ENCODE measurements around the gene ICA1L.
"Not testable (repeated sequence)": the region's sequence is repeated elsewhere in the genome, so short reads cannot be mapped to it uniquely, and the experiment has no call there.

ICA1L gene

DNA sequence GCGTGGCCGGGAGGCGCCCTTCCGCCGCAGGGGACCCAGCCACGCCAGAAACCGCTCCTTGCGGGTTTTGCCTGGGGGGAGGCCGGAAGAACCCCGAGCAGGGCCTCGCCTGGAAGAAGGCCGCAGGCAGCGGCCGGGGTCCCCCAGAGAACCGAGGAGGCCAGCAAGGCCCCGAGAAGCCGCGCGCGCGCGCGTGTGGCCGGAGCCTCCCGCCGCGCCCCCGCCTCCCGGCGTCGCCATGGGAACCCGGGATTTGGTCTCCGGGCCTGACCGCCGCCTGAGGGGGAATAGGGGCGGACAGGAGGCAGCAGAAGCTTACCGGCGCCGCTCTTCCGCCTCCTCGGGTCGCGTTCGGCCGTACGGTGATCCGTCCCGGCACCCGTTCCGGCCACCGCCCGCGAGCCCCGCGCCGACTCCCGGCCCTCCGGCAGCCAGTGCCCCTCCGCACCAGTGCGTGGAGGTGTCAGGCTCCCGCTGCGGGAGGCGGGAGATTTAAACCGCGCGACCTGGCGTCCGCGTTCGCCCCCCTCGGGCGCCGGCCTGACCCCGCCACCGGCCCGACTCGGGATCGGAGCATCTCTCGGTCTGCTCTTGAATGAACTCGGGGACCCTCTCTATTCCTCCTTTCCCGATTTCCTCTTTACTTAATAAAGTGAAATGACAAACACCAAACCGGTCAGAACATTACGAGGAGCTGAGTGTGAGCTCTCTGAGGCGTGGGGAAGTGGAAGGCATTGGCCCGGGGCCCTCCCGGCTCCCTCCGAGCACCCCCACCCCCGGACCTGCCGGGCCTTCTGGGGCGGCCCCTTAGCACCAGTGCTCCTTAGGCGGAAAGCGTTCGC lies at the start of gene ICA1L:
ICA1L (minus strand) TSS at position 467 of the 842 bp plus-strand sequence. CDS start 42,757 bp downstream, outside the sequence.
- in situ Hi-C loops (cut with HindIII; ENCODE audit: low sequenced_read_pairs), result no loop called here

DNA sequence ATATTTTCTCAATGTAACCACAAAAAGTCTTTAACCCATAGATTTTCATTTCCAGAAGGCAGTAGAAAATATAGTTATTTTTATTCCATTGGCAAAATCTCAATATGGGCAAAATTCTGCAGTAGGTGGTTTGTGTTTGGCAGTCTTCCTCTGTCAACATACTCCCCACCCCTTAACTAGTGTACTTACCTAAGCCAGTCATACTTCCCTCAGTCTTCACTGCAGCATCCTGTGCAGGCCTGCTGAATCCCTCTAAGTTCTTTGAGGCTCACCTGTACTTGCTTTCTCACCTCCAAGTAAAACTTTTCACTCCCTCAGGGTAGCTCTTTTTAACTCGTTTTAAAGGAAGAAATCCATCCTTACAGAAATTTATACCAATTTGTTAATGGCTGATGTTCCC lies 47.3 kb upstream of the ICA1L start:
- in situ Hi-C loops (cut with HindIII; ENCODE audit: low sequenced_read_pairs), result no loop called here

DNA sequence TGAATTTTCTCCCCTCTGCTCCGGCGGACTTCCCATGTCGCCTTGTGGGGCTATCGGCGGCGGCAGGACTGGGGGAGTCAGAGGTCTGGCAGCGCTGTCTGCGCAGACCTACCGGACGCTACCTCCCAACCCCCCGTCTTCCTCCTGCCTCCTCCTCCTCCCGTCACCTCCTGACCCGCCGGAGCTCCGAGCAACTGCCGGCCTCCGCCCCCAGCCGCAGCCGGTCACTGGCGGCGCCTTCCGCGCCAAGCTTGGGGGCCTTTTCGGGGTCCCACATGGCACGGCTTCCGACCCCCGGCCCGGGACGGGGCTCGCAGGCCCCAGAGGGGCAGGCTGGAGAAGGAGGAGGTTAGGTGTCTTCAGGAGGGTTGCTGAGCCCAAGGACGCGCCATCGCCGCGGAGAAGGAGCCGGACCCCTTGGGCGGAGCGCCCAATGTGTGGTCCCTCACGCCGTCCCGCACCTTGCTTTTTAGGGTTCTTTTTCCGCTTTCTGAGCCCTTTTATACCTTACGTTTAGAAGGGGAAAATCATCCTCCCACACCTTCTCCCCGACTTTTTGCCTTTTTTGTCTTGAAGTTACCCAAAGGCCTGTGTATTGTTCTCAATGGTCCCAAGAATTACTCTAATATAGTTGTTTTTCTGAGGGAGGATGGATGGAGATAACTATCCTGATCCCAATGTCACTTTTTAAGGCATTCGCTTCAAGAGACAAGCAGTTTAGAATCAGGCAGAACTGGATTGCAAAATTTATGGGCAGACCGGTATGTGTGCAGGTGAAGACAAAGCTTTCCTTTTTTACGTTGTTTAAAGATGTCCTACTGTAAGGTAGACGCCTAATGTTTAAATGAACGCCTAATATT lies 41.0 kb upstream of the ICA1L start:
- in situ Hi-C loops (cut with HindIII; ENCODE audit: low sequenced_read_pairs), result not testable (repeated sequence)

DNA sequence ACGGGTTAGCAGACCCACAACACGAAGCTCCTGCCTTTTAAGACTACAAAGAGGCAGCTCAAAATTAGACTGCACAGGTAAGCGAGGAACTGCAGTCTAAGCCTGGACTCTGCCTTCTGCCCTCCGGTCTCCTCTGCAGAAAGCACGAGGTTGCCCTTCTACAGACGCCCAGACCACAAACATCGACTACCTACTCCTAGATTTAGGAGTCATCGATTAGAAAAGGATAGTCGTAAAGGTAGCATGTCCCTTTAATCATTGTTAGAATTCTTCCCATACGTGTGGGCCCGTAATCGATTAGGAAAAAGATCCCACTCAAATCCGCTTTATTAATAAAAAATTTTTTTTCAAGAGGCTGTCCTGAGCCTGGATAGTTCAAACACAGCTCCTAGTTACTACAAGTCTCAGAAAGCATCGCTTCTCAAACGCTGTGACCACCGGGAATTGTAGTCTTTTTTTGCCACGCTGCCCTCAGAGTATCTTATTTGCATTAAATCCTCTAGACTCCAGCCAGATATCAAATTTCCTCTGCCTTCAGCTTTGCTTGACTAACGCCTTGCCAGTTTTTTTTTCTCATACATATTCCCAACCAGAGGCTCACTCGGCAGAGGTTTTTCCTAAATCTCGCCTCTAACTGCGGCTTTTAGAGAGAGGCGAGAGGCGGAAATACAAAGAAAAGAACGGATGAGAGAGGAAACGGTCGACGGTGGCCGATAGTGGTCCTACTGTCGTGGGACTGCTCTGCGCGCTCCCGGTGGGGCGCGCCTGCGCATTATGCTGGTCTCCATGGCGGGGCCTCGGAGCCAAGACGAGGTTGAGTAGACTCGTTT lies 40.2 kb upstream of the ICA1L start, which contains the start of the genes CARF and WDR12:
CARF (plus strand) TSS at position 764 of the 830 bp plus-strand sequence. CDS start 29,628 bp downstream, outside the sequence.
WDR12 (minus strand) TSS at position 162 of the 830 bp plus-strand sequence. CDS start 197 bp downstream, outside the sequence.
- in situ Hi-C loops (cut with HindIII; ENCODE audit: low sequenced_read_pairs), result no loop called here

DNA sequence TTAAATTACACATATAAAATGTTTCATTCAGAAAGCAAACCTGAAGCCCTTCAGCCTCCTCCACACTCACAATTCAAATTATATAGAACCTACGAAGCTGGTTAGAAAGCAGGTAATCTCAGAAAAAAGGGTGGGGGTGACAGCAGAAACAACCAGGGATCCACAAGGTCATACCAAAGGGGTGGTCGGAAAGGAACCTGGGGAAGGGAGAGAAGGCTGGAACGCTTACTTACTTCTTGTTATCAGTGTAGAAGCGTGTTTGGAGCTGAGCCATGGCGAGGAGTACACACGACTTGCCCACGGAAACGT lies 39.6 kb upstream of the ICA1L start:
- in situ Hi-C loops (cut with HindIII; ENCODE audit: low sequenced_read_pairs), result no loop called here

DNA sequence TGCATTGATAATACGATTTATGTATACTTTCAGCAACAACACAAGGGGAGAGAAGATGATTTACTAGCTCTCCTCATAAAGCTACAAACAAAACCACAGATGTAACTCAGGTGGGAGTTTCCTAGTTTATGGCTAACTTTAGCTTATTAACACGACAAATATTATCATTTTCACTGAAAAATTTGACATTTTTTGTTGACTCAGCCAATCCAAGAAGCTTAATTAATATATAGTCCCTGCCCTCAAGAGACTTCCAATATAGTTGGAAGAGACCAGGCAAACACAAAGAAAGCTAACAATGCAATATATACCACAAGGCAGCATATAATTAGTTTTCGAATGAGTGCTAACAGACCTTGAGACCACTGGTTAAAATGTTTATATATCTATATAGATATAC lies 39.1 kb upstream of the ICA1L start:
- in situ Hi-C loops (cut with HindIII; ENCODE audit: low sequenced_read_pairs), result no loop called here

DNA sequence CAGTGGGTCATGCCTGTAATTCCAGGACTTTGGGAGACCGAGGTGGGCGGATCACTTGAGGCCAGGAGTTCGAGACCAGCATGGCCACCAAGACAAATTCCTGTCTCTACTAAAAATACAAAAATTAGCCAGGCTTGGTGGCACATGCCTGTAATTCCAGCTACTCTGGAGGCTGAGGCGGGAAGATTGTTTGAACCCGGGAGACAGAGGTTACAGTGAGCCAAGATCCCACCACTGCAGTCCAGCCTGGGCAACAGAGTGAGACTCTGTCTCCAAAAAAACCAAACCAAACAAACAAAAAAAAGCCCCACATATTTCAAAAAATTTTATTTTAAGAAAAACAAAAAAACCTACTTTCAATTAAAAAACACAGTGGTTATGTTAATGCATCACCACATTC lies 38.7 kb upstream of the ICA1L start:
- in situ Hi-C loops (cut with HindIII; ENCODE audit: low sequenced_read_pairs), result not testable (repeated sequence)

DNA sequence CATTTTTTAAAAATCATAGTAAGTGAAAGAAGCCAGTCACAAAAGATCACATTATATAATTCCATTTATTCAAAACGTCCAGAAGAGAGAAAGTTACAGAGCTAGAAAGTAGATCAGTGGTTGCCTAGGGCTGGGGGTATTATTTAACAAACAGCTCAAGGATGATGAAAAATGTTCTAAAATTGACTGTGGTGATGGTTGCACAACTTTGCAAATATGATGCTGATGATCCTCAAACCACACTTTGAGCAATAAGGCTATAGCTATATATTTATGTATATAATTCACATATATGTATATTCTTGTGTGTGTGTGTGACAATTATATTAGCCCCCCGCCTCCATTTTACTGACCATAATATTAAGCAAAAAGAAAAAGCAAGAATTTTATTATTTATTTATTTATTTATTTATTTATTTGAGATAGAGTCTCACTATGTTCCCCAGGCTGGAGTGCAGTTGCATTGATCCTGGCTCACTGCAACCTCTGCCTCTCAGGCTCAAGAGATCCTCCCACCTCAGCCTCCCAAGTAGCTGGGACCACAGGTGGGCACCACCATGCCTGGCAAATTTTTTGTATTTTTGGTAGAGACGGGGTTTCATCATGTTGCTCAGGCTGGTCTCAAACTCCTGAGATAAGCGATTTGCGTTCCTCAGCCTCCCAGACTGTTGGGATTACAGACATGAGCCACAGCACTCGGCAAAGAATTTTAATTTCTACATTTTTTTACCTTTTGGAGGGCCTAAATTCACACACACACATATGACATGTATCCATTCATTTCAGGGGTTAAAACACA lies 38.0 kb upstream of the ICA1L start:
- in situ Hi-C loops (cut with HindIII; ENCODE audit: low sequenced_read_pairs), result no loop called here

DNA sequence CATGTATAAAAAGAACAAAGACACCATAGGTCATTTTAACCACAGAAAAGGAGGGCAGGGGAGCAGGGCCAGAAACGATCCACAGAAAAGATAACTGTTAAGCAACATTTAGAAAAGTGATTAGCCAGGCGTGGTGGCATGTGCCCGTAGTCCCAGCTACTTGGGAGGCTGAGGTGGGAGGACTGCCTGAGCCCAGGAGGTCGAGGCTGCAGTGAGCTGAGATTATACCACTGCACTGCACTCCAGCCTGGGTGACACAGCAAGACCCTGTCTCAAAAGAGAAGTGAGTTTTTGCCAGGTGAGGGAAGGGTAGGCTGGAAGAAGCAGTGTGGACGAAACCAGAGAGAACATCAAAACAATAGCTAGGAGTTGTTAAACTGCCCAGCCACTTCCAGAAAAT lies 36.6 kb upstream of the ICA1L start:
- in situ Hi-C loops (cut with HindIII; ENCODE audit: low sequenced_read_pairs), result no loop called here

DNA sequence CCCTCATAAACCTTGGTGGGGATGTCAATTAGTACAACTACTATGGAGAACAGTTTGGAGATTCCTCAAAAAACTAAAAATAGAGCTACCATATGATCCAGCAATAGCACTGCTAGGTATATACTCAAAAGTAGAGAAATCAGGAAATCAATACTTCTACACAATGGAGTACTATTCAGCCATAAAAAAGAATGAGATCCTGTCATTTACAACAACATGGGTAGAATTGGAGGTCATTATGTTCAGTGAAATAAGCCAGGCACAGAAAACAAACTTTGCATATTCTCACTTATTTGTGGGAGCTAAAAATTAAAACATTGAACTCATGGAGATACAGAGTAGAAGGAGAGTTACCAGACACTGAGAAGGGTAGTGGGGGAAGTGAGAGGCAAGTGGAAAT lies 33.9 kb upstream of the ICA1L start:
- in situ Hi-C loops (cut with HindIII; ENCODE audit: low sequenced_read_pairs), result not testable (repeated sequence)

DNA sequence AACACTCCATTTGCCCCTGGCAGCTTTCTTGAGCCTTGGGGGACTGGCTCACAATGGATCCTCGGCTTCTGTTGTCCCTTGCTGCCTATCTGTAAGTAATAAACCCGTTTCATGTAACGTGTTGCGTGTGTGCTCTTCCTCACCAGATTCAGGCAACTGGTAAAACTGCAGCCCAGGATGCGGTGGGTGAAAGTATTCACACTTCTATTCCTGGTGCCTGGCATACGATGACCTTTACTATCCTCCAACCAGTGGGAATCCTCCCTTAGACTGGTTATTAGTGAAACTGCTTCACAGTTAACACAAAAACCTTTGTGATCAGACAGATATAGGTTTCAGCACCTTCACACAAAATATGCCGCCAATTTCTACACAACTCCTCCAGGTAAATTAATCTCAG lies 13.6 kb upstream of the ICA1L start:
- in situ Hi-C loops (cut with HindIII; ENCODE audit: low sequenced_read_pairs), result no loop called here

DNA sequence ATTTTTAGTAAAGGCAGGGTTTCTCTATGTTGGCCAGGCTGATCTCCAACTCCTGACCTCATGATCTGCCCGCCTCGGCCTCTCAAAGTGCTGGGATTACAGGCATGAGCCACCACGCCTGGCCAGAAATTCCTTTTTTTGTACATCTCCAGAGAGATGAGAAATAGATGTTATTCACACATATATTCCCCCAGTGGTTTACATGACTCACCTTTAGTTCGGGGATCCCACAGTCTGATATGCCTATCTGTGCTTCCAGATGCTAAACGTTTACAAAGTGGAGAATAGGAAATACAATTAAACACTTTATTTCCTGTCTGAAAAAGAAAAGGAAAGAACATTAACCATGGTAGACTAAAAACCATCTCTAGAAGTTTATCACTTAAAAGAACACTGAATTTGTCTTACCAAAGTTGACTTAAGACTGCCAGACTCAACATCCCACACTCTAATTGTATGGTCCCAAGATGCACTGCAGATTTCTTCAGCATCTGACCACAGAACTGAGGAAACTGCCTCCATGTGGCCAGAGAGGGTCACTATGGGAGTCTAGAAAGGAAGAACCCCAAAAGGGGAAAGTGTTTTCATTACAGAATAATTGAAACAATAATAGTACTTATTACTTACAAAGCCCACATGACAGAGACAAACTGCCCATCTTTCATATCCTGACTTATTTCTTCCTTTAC lies 12.6 kb upstream of the ICA1L start:
- in situ Hi-C loops (cut with HindIII; ENCODE audit: low sequenced_read_pairs), result no loop called here

DNA sequence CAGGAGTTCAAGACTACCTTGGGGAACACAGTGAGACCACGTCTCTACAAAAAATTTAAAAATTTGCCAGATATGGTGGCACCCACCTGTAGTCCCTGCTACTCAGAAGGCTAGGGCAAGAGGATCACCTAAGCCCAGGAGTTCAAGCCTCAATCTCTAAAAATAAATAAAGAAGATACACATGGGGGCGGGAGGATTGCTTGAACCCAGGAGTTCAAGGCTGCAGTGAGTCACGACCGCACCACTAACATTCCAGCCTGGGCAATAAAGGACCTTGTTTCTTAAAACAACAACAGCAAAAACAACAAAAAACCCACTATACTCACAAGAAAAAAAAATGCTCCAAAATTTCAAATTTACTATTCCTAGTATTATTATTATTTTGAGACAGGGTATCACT lies 10.0 kb upstream of the ICA1L start:
- in situ Hi-C loops (cut with HindIII; ENCODE audit: low sequenced_read_pairs), result no loop called here

DNA sequence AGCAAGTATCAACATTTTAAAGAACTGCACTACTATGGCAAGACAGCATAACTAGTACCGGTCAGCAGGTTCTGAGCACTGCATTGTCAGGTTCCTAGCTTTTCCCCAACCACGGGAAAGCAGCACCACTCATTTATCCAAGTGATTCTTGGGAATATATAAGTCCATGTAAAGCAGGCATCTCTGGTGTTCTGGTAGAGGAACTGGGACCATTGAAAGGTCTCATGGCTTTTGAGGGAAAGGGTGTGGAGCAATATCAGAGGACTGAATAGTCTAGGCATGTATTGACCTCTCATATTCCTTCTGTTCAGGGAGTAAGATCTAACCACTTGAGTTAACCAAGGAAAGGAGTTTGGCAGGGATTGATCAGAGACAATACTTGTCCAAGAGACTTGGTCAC lies 6.1 kb upstream of the ICA1L start:
- in situ Hi-C loops (cut with HindIII; ENCODE audit: low sequenced_read_pairs), result no loop called here

DNA sequence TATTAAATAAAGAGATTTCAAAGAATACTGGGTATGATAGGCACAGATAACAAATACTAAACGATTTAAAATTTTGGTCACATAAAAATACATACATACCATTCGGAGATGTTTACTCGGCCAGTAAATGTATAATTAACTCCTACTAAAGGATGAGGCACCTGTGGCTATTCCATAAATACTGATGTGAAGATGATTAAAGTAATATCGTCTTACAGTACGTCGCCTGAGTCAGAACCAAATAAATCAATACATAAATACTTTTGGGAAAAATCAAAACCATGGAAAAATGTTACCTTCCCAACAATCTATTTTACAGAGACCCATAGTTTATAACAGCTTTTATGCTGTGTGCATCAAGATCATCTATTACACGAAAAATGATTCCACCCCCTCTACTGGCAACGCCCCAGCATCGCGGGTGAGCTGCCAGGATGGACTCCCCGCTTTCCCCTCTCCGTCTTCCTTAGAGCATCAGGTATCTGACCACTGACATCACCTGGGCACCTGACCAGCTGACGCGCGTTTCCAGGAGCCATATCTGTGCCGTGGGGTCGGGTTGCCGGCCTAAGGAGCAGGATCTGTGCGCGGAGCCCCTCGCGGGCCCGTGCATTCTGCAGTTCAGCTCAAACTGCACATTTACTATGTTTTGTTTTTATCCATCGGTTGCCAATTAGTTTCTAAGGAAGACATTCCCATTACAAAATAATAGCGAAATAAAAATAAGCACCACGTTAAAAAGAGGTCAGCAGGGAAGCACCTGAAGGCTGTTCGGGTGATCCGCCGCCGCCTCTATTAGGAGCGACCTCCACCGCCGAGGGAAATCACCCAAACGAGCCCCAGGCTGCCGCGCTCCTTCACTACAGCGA lies 901 bp downstream of the ICA1L start:
- in situ Hi-C loops (cut with HindIII; ENCODE audit: low sequenced_read_pairs), result no loop called here

DNA sequence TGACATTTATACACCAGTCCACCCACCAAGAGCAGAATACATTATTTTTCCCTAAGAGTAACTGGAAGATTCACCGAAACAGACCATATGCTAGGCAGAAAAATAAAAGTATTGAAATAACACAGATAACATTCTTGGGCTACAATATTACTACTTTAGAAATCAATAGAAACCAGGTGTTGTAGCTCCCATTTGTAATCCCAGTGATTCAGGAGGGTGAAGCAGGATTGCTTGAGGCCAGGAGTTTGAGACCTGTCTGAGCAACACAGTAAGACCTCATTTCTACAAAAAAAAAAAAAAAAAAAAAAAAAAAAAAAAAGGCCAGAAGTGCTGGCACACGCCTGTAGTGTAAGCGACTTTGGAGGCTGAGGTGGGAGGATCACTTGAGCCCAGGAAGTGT lies 9.6 kb downstream of the ICA1L start:
- in situ Hi-C loops (cut with HindIII; ENCODE audit: low sequenced_read_pairs), result no loop called here

DNA sequence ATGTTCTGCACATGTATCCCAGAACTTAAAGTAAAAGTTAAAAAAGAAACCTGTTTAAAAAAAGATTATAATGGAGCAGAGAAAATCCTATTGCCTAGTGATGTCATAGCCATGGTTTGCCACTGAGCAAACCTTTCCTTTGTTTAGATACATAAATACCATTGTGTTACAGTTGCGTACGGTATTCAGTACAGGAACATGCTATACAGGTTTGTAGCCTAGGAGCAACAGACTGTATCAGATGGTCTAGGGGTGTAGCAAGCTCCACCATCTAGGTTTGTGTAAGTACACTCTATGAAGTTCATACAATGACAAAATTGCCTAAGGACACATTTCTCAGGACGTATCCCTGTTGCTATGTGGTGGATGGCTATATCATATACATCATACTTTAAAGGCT lies 13.0 kb downstream of the ICA1L start:
- in situ Hi-C loops (cut with HindIII; ENCODE audit: low sequenced_read_pairs), result no loop called here

DNA sequence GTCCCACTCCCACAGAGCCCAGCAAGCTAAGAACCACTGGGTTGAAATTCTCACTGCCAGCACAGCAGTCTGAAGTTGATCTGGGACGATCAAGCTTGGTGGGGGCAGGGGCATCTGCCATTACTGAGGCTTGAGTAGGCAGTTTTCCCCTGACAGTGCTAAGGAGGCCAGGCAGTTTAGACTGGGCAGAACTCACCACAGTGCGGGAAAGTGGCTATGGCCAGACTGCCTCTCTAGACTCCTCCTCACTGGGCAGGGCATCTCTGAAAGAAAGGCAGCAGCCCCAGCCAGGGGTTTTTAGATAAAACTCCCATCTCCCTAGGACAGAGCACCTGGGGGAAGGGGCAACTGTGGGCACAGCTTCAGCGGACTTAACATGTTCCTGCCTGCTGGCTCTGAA lies 22.2 kb downstream of the ICA1L start:
- in situ Hi-C loops (cut with HindIII; ENCODE audit: low sequenced_read_pairs), result not testable (repeated sequence)

DNA sequence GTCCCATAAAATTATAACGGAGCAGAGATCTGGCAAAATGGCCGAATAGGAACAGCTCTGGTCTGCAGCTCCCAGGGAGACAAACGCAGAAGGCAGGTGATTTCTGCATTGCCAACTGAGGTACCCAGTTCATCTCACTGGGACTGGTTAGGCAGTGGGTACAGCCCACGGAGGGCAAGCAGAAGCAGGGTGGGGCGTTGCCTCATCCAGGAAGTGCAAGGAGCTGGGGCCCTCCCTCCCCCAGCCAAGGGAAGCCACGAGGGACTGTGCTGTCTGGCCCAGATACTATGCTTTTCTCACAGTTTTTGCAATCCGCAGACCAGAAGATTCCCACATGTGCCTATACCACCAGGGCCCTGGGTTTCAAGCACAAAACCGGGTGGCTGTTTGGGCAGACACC lies 22.8 kb downstream of the ICA1L start:
- in situ Hi-C loops (cut with HindIII; ENCODE audit: low sequenced_read_pairs), result no loop called here

Data from DLD1 (cell line).